ENCODE results near the gene SERP2. TPM values are rescaled to one million over a fixed set of nuclear protein-coding genes. Genes with fewer than 3 reads are reported as not detected.

The SERP2 gene
- total RNA-seq, 1 donor from 2014 or later, result not detected

DNA sequence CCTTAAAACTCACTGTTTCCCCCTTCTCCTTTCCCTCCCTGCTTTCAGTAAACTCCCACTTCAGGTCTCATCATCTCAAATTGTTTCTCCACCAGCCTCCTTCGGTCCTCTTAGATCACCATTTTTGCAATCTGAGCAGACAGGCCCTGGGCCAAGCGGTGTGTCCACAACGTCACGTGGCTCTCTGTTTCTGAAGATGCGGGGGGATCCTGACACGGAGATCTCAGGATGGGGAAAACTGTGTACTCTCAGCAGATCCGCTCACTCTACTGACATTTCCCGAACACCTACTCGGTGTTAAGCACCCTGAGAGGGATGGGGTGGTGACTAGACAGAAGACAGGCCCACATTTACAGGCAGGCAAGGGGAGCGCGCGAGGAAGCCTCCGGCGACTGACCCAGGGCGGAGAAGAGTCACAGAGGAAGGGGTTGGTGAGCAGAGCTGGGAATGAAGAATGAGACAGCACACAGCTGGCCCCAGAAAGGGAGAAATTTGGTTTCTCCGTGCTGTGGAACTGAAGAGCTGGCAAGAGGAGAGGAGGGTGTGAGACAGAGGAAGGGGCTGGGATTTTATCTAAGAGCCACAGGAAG lies 38.8 kb downstream of the SERP2 start:
- no peaks in the 10 kb centered on the region for H3K27me3 Mint-ChIP-seq (ENCODE audit: insufficient read depth)
- H3K9me3 Mint-ChIP-seq, result no peaks in the 10 kb centered on the region
- H3K4me3 Mint-ChIP-seq, result no peak overlapping the region
- intact Hi-C loops (cut with micrococcal nuclease), result no loop called here
- no peaks in the 10 kb centered on the region for H3K4me1 Mint-ChIP-seq (ENCODE audit: low read depth)
- H3K27ac Mint-ChIP-seq, result no peak overlapping the region
- DNase-seq (ENCODE audit: low spot score), result no peak
- no peaks in the 10 kb centered on the region for H3K36me3 Mint-ChIP-seq (ENCODE audit: low read depth)

DNA sequence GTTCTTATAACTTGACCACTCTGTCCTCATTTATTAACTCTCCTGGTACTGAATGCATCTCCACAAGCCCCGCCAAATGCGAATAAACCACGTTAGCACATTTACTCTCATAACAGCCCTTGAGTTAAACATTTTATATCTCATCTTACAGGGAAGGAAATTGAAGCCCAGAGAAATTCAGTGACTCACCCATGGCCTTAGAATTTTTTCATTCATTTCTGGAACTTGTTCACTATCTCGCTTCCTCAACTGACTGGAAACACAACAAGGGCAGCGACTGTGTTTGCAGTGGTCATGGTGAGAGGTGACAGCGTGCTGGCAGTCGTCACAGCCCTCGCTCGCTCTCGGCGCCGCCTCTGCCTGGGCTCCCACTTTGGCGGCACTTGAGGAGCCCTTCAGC lies 39.5 kb downstream of the SERP2 start:
- H3K27ac Mint-ChIP-seq, result no peak overlapping the region
- DNase-seq (ENCODE audit: low spot score), result no peak
- no peaks in the 10 kb centered on the region for H3K9me3 Mint-ChIP-seq
- no peaks in the 10 kb centered on the region for H3K36me3 Mint-ChIP-seq (ENCODE audit: low read depth)
- no peaks in the 10 kb centered on the region for H3K4me1 Mint-ChIP-seq (ENCODE audit: low read depth)
- intact Hi-C loops (cut with micrococcal nuclease), result no loop called here
- no peaks in the 10 kb centered on the region for H3K27me3 Mint-ChIP-seq (ENCODE audit: insufficient read depth)
- no peak overlapping the region for H3K4me3 Mint-ChIP-seq

DNA sequence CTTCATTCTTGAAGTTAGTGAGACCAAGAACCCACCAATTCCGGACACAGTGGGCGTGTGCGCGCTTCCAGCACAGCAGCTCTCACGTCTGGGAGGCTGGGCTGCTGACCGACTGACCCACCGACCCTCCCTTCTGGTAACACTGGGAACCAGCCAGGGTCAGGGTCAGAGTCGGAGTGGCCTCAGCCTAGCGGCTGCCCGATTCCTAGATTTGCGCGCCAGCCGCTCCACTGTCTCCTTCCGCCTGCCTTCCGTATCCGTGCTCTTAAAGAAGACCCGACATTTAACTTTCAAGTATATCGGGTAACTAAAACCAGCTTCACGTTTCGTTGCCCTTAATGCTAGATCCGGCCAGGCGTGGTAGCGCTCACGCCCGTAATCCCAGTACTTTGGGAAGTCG lies 41.1 kb downstream of the SERP2 start:
- intact Hi-C loops (cut with micrococcal nuclease), result no loop called here
- no peaks in the 10 kb centered on the region for H3K27me3 Mint-ChIP-seq (ENCODE audit: insufficient read depth)
- no peak overlapping the region for H3K4me3 Mint-ChIP-seq
- H3K4me1 Mint-ChIP-seq (ENCODE audit: low read depth), result no peaks in the 10 kb centered on the region
- DNase-seq (ENCODE audit: low spot score), result no peak
- no peaks in the 10 kb centered on the region for H3K36me3 Mint-ChIP-seq (ENCODE audit: low read depth)
- no peak overlapping the region for H3K27ac Mint-ChIP-seq
- H3K9me3 Mint-ChIP-seq, result no peaks in the 10 kb centered on the region

DNA sequence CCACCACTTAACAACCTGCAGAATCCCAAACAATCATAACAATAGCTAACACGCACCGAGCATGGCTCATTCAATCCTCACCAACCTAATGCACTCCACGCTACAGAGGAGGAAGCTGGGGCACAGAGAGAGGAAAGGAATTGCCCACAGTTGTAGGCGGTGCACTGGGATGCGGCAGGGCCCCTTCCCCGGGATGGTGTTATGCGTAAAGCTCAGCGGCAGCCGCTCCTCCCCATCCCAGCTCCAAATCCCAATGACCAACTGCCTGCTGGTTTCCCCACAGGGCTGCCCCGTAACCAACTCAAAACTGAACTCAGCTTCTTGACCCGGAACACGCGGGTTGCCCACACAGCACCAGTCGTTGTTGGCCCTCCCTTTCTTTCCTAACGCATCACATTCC lies 42.2 kb downstream of the SERP2 start:
- Mint-ChIP-seq H3K4me3 (no peak overlapping the region), H3K27me3 (ENCODE audit: insufficient read depth) (no peaks in the 10 kb centered on the region), H3K36me3 (ENCODE audit: low read depth) (no peaks in the 10 kb centered on the region), H3K4me1 (ENCODE audit: low read depth) (no peaks in the 10 kb centered on the region), H3K9me3 (no peaks in the 10 kb centered on the region), H3K27ac (no peak overlapping the region)
- DNase-seq (ENCODE audit: low spot score), result no peak
- intact Hi-C loops (cut with micrococcal nuclease), result no loop called here

DNA sequence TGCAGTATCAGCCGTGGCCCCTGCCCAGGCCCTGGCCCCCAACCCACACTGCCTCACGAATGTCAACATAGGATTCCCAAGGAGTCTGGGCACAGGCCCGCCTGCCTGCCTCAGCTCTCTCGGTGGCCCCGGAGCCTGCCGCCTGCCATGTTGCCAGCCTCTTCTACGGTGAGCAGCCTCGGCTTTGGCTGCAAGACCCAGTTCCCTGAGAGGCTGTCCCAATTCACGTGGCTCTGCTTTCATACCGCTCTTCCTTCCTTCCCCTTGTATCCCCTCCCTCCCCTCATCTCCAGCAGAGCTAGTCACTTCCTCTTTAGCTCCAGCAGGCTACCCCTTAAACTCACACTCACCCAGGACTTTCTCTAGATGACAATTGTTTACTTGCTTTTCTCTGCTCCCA lies 42.7 kb downstream of the SERP2 start:
- H3K4me3 Mint-ChIP-seq, result no peak overlapping the region
- no peaks in the 10 kb centered on the region for H3K27me3 Mint-ChIP-seq (ENCODE audit: insufficient read depth)
- DNase-seq (ENCODE audit: low spot score), result no peak
- no peaks in the 10 kb centered on the region for H3K4me1 Mint-ChIP-seq (ENCODE audit: low read depth)
- no peak overlapping the region for H3K27ac Mint-ChIP-seq
- intact Hi-C loops (cut with micrococcal nuclease), result no loop called here
- H3K9me3 Mint-ChIP-seq, result no peaks in the 10 kb centered on the region
- H3K36me3 Mint-ChIP-seq (ENCODE audit: low read depth), result no peaks in the 10 kb centered on the region

DNA sequence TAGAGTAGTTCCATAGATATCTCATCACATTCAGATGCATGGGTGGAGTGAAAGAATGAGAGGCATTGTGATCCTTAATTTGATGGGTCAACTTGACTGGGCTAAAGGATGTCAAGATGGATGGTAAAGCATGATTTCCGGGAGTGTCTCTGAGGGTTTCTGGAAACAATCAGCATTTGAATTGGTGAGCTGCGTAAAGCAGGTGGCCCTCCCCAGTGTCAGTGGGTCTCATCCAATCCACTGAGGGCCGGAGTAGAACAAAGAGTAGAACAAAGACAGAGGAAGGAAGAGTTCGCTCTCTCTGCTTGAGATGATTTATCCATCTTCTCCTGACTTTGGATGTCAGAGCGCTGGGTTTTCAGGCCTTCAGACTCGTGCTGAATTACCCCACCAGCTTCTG lies 43.1 kb downstream of the SERP2 start:
- intact Hi-C loops (cut with micrococcal nuclease), result no loop called here
- no peaks in the 10 kb centered on the region for H3K4me1 Mint-ChIP-seq (ENCODE audit: low read depth)
- no peaks in the 10 kb centered on the region for H3K27me3 Mint-ChIP-seq (ENCODE audit: insufficient read depth)
- H3K36me3 Mint-ChIP-seq (ENCODE audit: low read depth), result no peaks in the 10 kb centered on the region
- no peak for DNase-seq (ENCODE audit: low spot score)
- H3K4me3 Mint-ChIP-seq, result no peak overlapping the region
- no peaks in the 10 kb centered on the region for H3K9me3 Mint-ChIP-seq
- H3K27ac Mint-ChIP-seq, result no peak overlapping the region

DNA sequence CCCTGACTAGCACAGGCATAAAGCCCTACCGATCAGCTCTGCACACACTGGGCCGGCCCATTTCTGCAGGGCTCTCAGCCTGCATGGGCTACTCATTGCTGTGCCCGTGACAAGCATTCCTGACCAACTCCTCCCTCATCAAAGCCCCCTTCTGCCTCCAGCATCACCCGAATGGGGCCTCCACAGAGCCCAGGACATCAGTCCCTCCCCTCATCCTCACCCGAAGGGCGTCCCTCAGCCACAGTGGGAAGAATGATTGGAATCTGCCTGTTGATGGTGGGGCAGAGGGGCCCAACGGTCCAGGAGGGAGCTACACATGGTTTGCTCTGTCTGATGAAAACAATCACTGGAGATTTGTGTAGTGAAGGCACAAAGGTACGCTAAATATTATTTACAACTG lies 43.8 kb downstream of the SERP2 start:
- Mint-ChIP-seq H3K4me3 (no peak overlapping the region), H3K27me3 (ENCODE audit: insufficient read depth) (no peaks in the 10 kb centered on the region), H3K9me3 (no peaks in the 10 kb centered on the region), H3K4me1 (ENCODE audit: low read depth) (no peaks in the 10 kb centered on the region), H3K36me3 (ENCODE audit: low read depth) (no peaks in the 10 kb centered on the region), H3K27ac (no peak overlapping the region)
- intact Hi-C loops (cut with micrococcal nuclease), result no loop called here
- no peak for DNase-seq (ENCODE audit: low spot score)

DNA sequence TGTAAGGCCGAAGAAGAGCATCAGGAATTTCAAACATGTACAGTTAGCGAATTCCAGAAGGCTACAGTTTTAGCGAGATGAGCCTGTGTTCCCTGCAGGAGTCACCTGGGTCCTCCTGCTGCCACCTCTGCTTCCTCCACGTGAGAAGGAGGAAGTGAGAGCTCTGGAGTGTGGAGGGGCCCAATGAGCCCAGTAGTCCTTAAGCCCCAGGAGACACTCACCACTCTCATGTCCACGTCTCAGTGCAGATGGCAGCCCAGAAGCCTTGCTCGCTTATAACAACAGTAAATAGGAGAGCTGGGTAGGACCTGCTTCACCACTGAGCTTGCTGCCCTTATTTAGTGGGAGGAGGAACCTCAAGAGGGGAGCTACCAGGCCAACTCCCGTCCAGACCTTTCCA lies 44.3 kb downstream of the SERP2 start:
- no peaks in the 10 kb centered on the region for H3K4me1 Mint-ChIP-seq (ENCODE audit: low read depth)
- intact Hi-C loops (cut with micrococcal nuclease), result no loop called here
- no peak for DNase-seq (ENCODE audit: low spot score)
- no peaks in the 10 kb centered on the region for H3K9me3 Mint-ChIP-seq
- no peak overlapping the region for H3K27ac Mint-ChIP-seq
- H3K27me3 Mint-ChIP-seq (ENCODE audit: insufficient read depth), result no peaks in the 10 kb centered on the region
- no peaks in the 10 kb centered on the region for H3K36me3 Mint-ChIP-seq (ENCODE audit: low read depth)
- H3K4me3 Mint-ChIP-seq, result no peak overlapping the region

DNA sequence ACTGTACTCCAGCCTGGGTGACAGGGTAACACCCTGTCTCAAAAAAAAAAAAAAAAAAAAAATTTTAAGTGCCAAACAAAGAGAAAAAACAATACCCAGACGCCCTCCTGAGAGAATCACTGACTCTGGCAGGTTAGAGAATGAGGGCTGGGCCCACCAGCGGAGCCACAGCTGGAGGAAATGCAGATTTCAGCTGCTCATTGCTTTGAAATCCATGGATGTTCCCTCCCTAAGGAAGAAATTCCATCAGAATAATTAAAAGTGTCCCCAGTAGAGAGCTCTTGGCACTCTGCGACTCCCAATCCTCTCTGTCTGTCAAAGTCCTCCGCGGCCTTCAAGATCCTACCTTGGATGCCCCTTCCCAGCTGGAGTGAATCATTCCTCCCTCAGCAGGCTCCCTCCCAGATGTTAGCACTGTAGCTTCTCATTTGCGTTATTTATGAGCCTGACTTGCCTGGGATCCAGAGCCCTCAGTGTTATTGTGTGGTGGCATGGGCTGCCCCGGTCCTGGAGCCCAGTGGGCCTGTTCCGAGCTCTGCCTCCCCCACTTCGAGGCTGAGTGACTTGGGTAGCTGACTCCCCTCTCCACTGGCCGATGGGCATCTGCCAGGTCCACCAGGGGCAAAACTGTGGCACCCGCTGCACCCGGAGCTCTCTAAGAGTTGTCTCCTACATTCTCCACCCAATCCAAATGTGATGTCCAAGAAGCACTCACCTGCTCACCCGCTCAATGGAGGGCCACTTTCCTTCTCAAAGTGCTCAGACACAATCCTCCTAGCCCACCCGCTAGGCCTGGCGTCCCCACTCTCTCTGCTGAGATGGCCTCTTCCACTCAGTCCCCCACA lies 47.0 kb downstream of the SERP2 start:
- DNase-seq (ENCODE audit: low spot score), result no peak
- H3K27ac Mint-ChIP-seq, result no peak overlapping the region
- no peaks in the 10 kb centered on the region for H3K4me1 Mint-ChIP-seq (ENCODE audit: low read depth)
- H3K4me3 Mint-ChIP-seq, result no peak overlapping the region
- intact Hi-C loops (cut with micrococcal nuclease), result no loop called here
- no peaks in the 10 kb centered on the region for H3K36me3 Mint-ChIP-seq (ENCODE audit: low read depth)
- no peaks in the 10 kb centered on the region for H3K9me3 Mint-ChIP-seq
- H3K27me3 Mint-ChIP-seq (ENCODE audit: insufficient read depth), result peaks cover 10% of the 10 kb centered on the region

DNA sequence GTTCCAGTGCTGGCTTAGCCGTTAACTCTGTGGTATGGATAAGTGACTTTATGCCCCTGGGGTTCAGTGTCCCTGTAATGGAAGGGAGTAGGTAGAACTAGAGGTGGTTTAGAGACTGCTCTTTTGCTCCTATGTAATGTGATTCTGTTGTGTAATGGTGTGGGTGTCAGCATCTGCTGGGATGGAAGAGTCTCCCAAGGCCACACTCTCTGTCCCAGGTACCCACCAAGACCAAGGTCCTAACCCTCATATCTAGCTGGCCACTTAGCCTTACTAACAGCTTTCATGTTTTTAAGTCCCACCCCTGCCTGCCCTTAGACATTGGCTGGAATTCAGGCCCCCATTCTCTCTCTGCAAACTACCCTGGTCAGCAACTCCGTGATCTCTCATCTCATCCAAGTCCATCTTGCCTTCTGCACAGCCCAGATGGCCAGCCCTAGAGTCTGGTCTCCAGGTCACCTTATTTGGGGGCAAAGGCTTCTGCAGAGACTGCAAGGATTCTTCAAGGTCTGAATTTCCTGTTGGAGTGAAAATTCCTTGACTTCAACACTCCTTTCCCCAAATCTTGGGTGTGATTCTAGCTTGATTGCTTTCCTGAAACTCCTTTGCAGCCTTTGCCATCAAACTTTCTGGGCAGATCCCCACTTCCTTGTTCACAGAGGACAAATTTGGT lies 48.4 kb downstream of the SERP2 start:
- Mint-ChIP-seq H3K36me3 (ENCODE audit: low read depth) (no peaks in the 10 kb centered on the region), H3K27ac (no peak overlapping the region), H3K4me1 (ENCODE audit: low read depth) (no peaks in the 10 kb centered on the region), H3K27me3 (ENCODE audit: insufficient read depth) (peaks cover 14% of the 10 kb centered on the region), H3K9me3 (no peaks in the 10 kb centered on the region), H3K4me3 (no peak overlapping the region)
- DNase-seq (ENCODE audit: low spot score), result no peak
- intact Hi-C loops (cut with micrococcal nuclease), result no loop called here

DNA sequence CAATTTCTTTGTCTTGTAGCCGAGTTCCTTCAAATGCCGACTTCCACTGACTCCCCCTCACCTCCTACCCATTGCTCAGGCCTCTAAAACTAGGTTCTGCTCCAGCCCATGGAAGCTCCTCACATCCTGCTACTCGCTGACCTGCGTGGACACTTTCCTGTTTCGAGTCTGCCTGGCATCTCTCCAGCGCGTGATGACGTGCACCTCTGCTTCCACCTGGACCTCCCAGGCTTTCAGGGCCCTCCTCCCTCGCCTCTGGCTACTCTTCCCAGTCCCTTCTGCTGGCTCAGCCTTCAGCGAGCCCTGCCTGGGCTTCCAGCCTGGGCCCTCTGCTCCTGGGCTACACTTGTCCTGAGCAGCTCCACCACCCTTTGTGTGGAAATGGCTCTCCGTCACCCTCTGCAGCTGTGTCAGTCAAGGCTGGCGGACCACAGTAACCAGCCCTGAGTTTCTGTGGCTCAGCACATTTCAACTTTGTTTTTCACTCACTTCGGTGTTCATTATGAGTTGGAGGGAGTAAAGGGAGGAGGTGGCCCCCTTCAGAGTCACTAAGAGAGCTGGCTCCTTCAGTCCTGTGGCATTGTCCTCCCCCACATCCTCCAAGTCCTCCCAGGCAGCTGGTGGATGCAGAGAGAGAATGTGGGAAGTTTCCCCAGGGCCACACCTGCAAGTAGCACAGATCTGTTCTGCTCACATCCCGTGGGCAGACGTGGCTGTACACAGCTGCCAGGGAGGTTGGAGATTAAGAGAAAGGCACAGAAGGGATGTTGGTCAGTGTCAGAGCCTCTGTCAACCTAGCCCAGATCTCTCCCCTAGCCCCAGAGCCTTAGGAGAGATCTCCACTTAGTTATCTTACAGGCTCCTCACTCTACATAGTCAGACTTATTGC lies 49.4 kb downstream of the SERP2 start:
- H3K4me3 Mint-ChIP-seq, result no peak overlapping the region
- DNase-seq (ENCODE audit: low spot score), result no peak
- no peaks in the 10 kb centered on the region for H3K9me3 Mint-ChIP-seq
- H3K27me3 Mint-ChIP-seq (ENCODE audit: insufficient read depth), result peaks cover 14% of the 10 kb centered on the region
- no peak overlapping the region for H3K27ac Mint-ChIP-seq
- H3K36me3 Mint-ChIP-seq (ENCODE audit: low read depth), result no peaks in the 10 kb centered on the region
- intact Hi-C loops (cut with micrococcal nuclease), result no loop called here
- no peaks in the 10 kb centered on the region for H3K4me1 Mint-ChIP-seq (ENCODE audit: low read depth)

DNA sequence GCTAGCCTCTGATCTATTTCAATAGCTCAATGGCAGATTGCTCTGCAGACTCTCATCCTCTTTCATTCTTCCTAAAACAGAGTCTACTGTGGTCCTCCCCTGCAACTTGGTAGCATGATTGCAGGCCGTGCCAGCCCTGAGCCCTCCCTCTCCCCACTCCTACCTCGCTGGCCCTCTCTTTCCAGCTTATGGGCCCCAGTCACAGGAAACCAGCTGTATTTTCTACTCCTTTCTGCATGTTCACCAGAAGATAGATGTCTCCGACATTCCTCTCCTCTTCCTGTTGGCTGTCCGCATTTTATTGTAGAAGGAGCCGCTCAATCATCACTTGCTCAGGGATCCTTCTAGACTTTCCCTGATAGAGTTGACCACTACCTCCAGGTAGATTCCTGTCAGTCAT lies 50.2 kb downstream of the SERP2 start:
- intact Hi-C loops (cut with micrococcal nuclease), result no loop called here

More for the DNA sequence above, 50.2 kb downstream of the SERP2 start:
- no peaks in the 10 kb centered on the region for H3K4me1 Mint-ChIP-seq (ENCODE audit: low read depth)
- H3K36me3 Mint-ChIP-seq (ENCODE audit: low read depth), result no peaks in the 10 kb centered on the region
- H3K4me3 Mint-ChIP-seq, result no peak overlapping the region
- H3K27ac Mint-ChIP-seq, result no peak overlapping the region
- no peaks in the 10 kb centered on the region for H3K9me3 Mint-ChIP-seq
- DNase-seq (ENCODE audit: low spot score), result no peak
- H3K27me3 Mint-ChIP-seq (ENCODE audit: insufficient read depth), result peaks cover 14% of the 10 kb centered on the region

Data from activated T-helper 1 cell treated with anti-CD3 and anti-CD28 coated beads, Interleukin-12 subunit alpha, Interleukin-12 subunit beta, Interleukin-2, Interleukin-4 antibody, amounts not matched to agents 30 ng/mL and 10 ng/mL and 1 ng/mL, durations not matched to agents 14 hours and 24 hours and 36 hours (primary cell).